Panc1 (cell line): Measurements from ENCODE around the gene MLEC. TPM values are rescaled to one million over a fixed set of nuclear protein-coding genes. Genes with fewer than 3 reads are reported as not detected.

Source experiments
- ATAC-seq: fragments of 200-7000 bp; cut with Tn5 transposase; 2 replicates; pipeline ENCODE4 v1.9.1; 2020; ENCODE audit warnings: mild to moderate bottlenecking, moderate library complexity
- Bru-seq: library from RNA; stranded (reverse); fragments of 400-500 nt; gene quantifications from one replicate; lab custom pipeline; 2021; lab: Mats Ljungman, UMichigan
- BruChase-seq, 2 experiments: library from RNA; stranded (reverse); fragments of 400-500 nt; gene quantifications; one replicate each; lab custom pipeline; 2021; lab: Mats Ljungman, UMichigan
- BruUV-seq: library from RNA; stranded (reverse); fragments of 400-500 nt; replicated peaks from 2 replicates; lab custom pipeline; 2021; lab: Mats Ljungman, UMichigan
- CTCF ChIA-PET: fragments of 300-600 bp; sonication (Branson Sonifier 250); formaldehyde crosslinking; loops from one replicate; lab custom pipeline; 2022; ENCODE audit warnings: antibody characterized with exemption; lab: Charles Lee
- POLR2A ChIA-PET: fragments of 300-600 bp; sonication (Branson Sonifier 250); formaldehyde crosslinking; loops from one replicate; lab custom pipeline; 2022; ENCODE audit warnings: antibody characterized with exemption; lab: Charles Lee
- DNase-seq: peaks from one replicate; pipeline ENCODE4 v3.0.0-alpha.2; 2010; ENCODE audit warnings: low read depth, low spot score
- H3K27ac ChIP-seq: 2 replicates; pipeline ENCODE4 v1.5.1; 2011; ENCODE audit warnings: mild to moderate bottlenecking, low read length, inconsistent platforms
- H3K27me3 ChIP-seq: fragments of 200-500 bp; sonication (Bioruptor generic); 2 replicates; pipeline ENCODE4 v1.6.0; 2014; ENCODE audit warnings: low read length, inconsistent platforms; ENCODE audit not compliant: control insufficient read depth, insufficient read depth
- H3K36me3 ChIP-seq: fragments of 200-500 bp; sonication (Bioruptor generic); 2 replicates; pipeline ENCODE4 v1.5.1; 2014; ENCODE audit warnings: inconsistent platforms, mild to moderate bottlenecking, low read length, moderate library complexity; ENCODE audit not compliant: control insufficient read depth, insufficient read depth
- H3K4me1 ChIP-seq: 2 replicates; pipeline ENCODE4 v1.5.1; 2011; ENCODE audit warnings: inconsistent platforms, mild to moderate bottlenecking, low read length, moderate library complexity; ENCODE audit not compliant: control insufficient read depth, insufficient read depth
- H3K4me3 ChIP-seq, 2 experiments: 2 replicates each; pipeline ENCODE4 v1.5.1; 2011 to 2012; ENCODE audit warnings: low read depth in 2 of 2, low read length in 2 of 2, mild to moderate bottlenecking in 2 of 2, inconsistent platforms in 1 of 2, moderate library complexity in 1 of 2
- H3K9me3 ChIP-seq: fragments of 200-500 bp; sonication (Bioruptor generic); 2 replicates; pipeline ENCODE4 v1.5.1; 2014; ENCODE audit warnings: low read depth, mild to moderate bottlenecking, inconsistent platforms, low read length, moderate library complexity; ENCODE audit not compliant: control insufficient read depth, insufficient read depth
- CTCF ChIP-seq: fragments of 450-650 bp; IDR thresholded peaks from 2 replicates; pipeline ENCODE4 v1.5.1; 2017; ENCODE audit warnings: mild to moderate bottlenecking
- POLR2AphosphoS5 ChIP-seq: IDR thresholded peaks from 2 replicates; pipeline ENCODE4 v1.6.1; 2012; ENCODE audit warnings: mild to moderate bottlenecking, low read depth, low read length, moderate library complexity
- REST ChIP-seq, 2 experiments: IDR thresholded peaks; 2 replicates each; pipeline ENCODE4 v1.6.1; 2011 to 2012; ENCODE audit warnings: low read depth in 2 of 2, control low read depth in 1 of 2, low read length in 1 of 2, mild to moderate bottlenecking in 1 of 2, moderate library complexity in 1 of 2; ENCODE audit not compliant: insufficient read depth in 1 of 2
- SIN3A ChIP-seq: IDR thresholded peaks from 2 replicates; pipeline ENCODE4 v1.6.1; 2012; ENCODE audit warnings: low read depth, mild to moderate bottlenecking, low read length, moderate library complexity, borderline replicate concordance; ENCODE audit not compliant: insufficient read depth
- TCF7L2 ChIP-seq: IDR thresholded peaks from 2 replicates; pipeline ENCODE4 v1.6.1; 2011; ENCODE audit warnings: mild to moderate bottlenecking, low read depth, low read length, inconsistent platforms
- in situ Hi-C: cut with HindIII; loops from 2 replicates; pipeline ENCODE4 v1.10.0; 2016; ENCODE audit warnings: low sequenced_read_pairs, low pct_unique_long_range_greater_than_20kb
- intact Hi-C: fragments of 100-400 bp; cut with micrococcal nuclease; formaldehyde crosslinking; loops from one replicate; pipeline ENCODE4 v1.10.0; 2022; ENCODE audit not compliant: unreplicated experiment
- long read RNA-seq: library from polyadenylated mRNA; unstranded; transcript quantifications from one replicate; pipeline ENCODE4 v2.0.0, GENCODE V29; 2021; ENCODE audit not compliant: unreplicated experiment
- polyA plus RNA-seq: library from polyadenylated mRNA; unstranded; fragments of >200 nt; gene quantifications from one replicate; pipeline ENCODE4 v1.2.1, GENCODE V29; 2012; ENCODE audit warnings: missing spikeins; ENCODE audit not compliant: insufficient read length
- total RNA-seq: library from RNA; stranded (reverse); gene quantifications from one replicate; pipeline ENCODE4 v1.2.1, GENCODE V29; 2021; ENCODE audit not compliant: unreplicated experiment

MLEC gene
- total RNA-seq (171 TPM), Bru-seq, nascent RNA (percentile 88 among the genes with signal in this experiment), BruChase-seq, experiment 1, labeled RNA remaining after a 2-hour chase (percentile 98 among the genes with signal in this experiment), BruChase-seq, experiment 2, labeled RNA remaining after a 6-hour chase (percentile 99 among the genes with signal in this experiment)
- 87.4 TPM for polyA plus RNA-seq
- long read RNA-seq, full-length matches to known transcripts = 147 of 413 reads
- long read RNA-seq, partial matches to known transcripts = 15 of 413 reads
- long read RNA-seq, other reads (novel, unspliced or antisense) = 251 of 413 reads

- Histone ChIP-seq H3K4me3 (peak within 1 kb of the TSS; percentile 78 to 91), H3K27ac (peak within 1 kb of the TSS; percentile 96), H3K9me3 (no peaks in the 10 kb centered on the region), H3K27me3 (no peaks in the 10 kb centered on the region), H3K4me1 (peaks cover 24% of the 10 kb centered on the region), H3K36me3 (no peaks in the 10 kb centered on the region; the same call in 1 of the 2 replicates)
- ChIA-PET POLR2A (interaction anchor here (0.6 kb wide), 1 partner anchor 395 kb away, joined by 5 read pairs; the partner anchor contains the start of gene RNU4-2), CTCF (interaction anchor here (1.2 to 1.4 kb wide), 2 partner anchors 38 to 40 kb away, joined by 3 to 8 read pairs; no protein-coding TSS in a partner anchor)
- in situ Hi-C loops = no loop called here
- TF ChIP-seq REST (IDR thresholded peaks at IDR 0.05; ENCODE audit: insufficient read depth in 1 of 2, low read depth in 2 of 2, low read length in 1 of 2) (0 out of 4 replicates have a peak, but pooled peaks of 1 of the 2 experiments have one; percentile 8), TCF7L2 (0 out of 2 replicates have a peak, but pooled peaks have one; percentile 12), POLR2AphosphoS5 (peak; percentile 59; the same call in 1 of the 2 replicates), SIN3A (no peak; the same call in 1 of the 2 replicates)
- intact Hi-C loops = no loop called here
- peak; percentile 91 for ATAC-seq
- peak; percentile 85 for DNase-seq
- BruUV-seq = no TSS peak
Measured at GRCh38 chr12:120686690-120687577, at the start of gene MLEC. MLEC (plus strand) TSS chr12:120687149; CDS start chr12:120687297, 148 bp downstream.

GRCh38 chr12:120639771-120640721 lies 46.9 kb upstream of the MLEC start, which contains the start of gene CABP1:
CABP1 (plus strand) TSS chr12:120640626; CDS start chr12:120640686, 60 bp downstream.
- no peaks in the 10 kb centered on the region for H3K36me3 ChIP-seq
- H3K27ac ChIP-seq = no peak within 1 kb of the TSS
- ChIA-PET POLR2A (interaction anchor here (0.7 kb wide), 1 partner anchor 652 kb away, joined by 3 read pairs; no protein-coding TSS in a partner anchor), CTCF (interaction anchor here (0.6 to 0.7 kb wide), 4 partner anchors 39 to 366 kb away, joined by 3 to 11 read pairs (median 6); no protein-coding TSS in a partner anchor)
- DNase-seq = no peak
- H3K27me3 ChIP-seq = peaks cover 9% of the 10 kb centered on the region
- in situ Hi-C loops (no loop called here), intact Hi-C loops (no loop called here)
- no peaks in the 10 kb centered on the region for H3K4me1 ChIP-seq
- peak; percentile 84 for ATAC-seq
- H3K9me3 ChIP-seq = no peaks in the 10 kb centered on the region
- peak within 1 kb of the TSS; percentile 28 to 37 for H3K4me3 ChIP-seq
- TF ChIP-seq POLR2AphosphoS5 (no peak), SIN3A (no peak), REST (IDR thresholded peaks at IDR 0.05; ENCODE audit: insufficient read depth in 1 of 2, low read depth in 2 of 2, low read length in 1 of 2) (no peak), TCF7L2 (no peak), CTCF (peak; percentile 68)
- no TSS peak for BruUV-seq
